Osteocyte (in vitro differentiated cells): ENCODE results near the gene TMEM250. TPM values are rescaled to one million over a fixed set of nuclear protein-coding genes. Genes with fewer than 3 reads are reported as not detected.

Source experiments
- DNase-seq: peaks from one replicate; pipeline ENCODE4 v3.0.0; 2021; ENCODE audit warnings: mixed read lengths; ENCODE audit not compliant: unreplicated experiment; ENCODE audit errors: extremely low spot score
- H3K27ac Mint-ChIP-seq: one replicate; pipeline ENCODE4 v1.8.0; 2021; ENCODE audit warnings: mild to moderate bottlenecking, mixed read lengths; ENCODE audit not compliant: unreplicated experiment
- H3K27me3 Mint-ChIP-seq: one replicate; pipeline ENCODE4 v1.8.0; 2021; ENCODE audit warnings: mixed read lengths; ENCODE audit not compliant: unreplicated experiment
- H3K36me3 Mint-ChIP-seq: one replicate; pipeline ENCODE4 v1.8.0; 2021; ENCODE audit warnings: mixed read lengths; ENCODE audit not compliant: unreplicated experiment
- H3K4me1 Mint-ChIP-seq: one replicate; pipeline ENCODE4 v1.8.0; 2021; ENCODE audit warnings: mixed read lengths; ENCODE audit not compliant: unreplicated experiment
- H3K4me3 Mint-ChIP-seq: one replicate; pipeline ENCODE4 v1.8.0; 2021; ENCODE audit warnings: mild to moderate bottlenecking, moderate library complexity, mixed read lengths; ENCODE audit not compliant: unreplicated experiment
- H3K9me3 Mint-ChIP-seq: one replicate; pipeline ENCODE4 v1.8.0; 2021; ENCODE audit warnings: mixed read lengths; ENCODE audit not compliant: unreplicated experiment
- total RNA-seq: library from RNA; stranded (reverse); gene quantifications from 2 replicates; pipeline ENCODE4 v1.2.1, GENCODE V29; 2021
- TF ChIP-seq, protein P1 (sequence below): fragments of 200-600 bp; sonication (generic); IDR thresholded peaks from 2 replicates; pipeline ENCODE4 v1.5.0; 2021; ENCODE audit warnings: antibody characterized with exemption, mild to moderate bottlenecking, moderate library complexity

The TMEM250 gene
- total RNA-seq, 1 donor from 2014 or later = 34.0 TPM

DNA sequence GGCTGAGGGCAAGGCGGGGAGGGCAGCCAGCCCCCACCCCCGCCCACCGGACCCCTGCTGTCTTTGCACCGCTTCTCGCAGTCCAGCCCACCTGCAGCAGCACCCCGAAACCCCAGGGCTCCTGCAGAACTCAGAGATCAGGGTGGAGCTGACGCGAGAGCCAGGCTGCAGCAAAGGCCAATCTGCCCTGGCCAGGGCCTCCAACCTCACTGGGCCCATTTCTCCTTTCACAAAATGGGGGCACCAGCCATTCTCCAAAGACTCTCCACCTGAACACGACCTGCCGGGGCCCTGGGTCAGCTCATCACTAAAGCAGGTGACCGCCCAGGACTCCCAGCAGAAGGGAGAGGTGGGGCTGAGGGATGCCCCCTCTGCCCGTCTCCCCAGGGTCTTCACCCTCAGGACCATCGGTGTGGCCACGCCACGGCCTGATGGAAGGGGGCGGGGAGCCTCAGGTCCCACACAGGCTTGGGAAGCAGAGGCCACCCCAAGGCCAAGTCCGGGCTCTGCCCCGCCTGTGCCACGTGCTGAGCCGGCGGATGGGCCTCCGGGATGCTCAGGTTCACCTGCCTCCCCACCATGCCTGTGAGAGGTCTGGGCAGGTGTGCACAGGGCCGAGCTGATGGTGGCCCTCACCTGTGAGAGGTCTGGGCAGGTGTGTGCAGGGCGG is 36.7 kb downstream of the TMEM250 start:
- TF ChIP-seq, protein P1, sequence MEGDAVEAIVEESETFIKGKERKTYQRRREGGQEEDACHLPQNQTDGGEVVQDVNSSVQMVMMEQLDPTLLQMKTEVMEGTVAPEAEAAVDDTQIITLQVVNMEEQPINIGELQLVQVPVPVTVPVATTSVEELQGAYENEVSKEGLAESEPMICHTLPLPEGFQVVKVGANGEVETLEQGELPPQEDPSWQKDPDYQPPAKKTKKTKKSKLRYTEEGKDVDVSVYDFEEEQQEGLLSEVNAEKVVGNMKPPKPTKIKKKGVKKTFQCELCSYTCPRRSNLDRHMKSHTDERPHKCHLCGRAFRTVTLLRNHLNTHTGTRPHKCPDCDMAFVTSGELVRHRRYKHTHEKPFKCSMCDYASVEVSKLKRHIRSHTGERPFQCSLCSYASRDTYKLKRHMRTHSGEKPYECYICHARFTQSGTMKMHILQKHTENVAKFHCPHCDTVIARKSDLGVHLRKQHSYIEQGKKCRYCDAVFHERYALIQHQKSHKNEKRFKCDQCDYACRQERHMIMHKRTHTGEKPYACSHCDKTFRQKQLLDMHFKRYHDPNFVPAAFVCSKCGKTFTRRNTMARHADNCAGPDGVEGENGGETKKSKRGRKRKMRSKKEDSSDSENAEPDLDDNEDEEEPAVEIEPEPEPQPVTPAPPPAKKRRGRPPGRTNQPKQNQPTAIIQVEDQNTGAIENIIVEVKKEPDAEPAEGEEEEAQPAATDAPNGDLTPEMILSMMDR = no peak
- Mint-ChIP-seq H3K27me3 (no peaks in the 10 kb centered on the region), H3K4me1 (peaks cover 40% of the 10 kb centered on the region), H3K4me3 (no peak overlapping the region), H3K9me3 (no peaks in the 10 kb centered on the region), H3K27ac (no peak overlapping the region), H3K36me3 (peaks cover 4% of the 10 kb centered on the region)
- DNase-seq = no peak

- DNase-seq = no peak
- peaks cover 4% of the 10 kb centered on the region for H3K36me3 Mint-ChIP-seq
- H3K9me3 Mint-ChIP-seq = no peaks in the 10 kb centered on the region
- no peak overlapping the region for H3K4me3 Mint-ChIP-seq
- H3K4me1 Mint-ChIP-seq = peaks cover 38% of the 10 kb centered on the region
- TF ChIP-seq, protein P1 = no peak
- no peaks in the 10 kb centered on the region for H3K27me3 Mint-ChIP-seq
- H3K27ac Mint-ChIP-seq = no peak overlapping the region
These were observed 37.4 kb downstream of the TMEM250 start for GRCh38 chr9:136081113-136081825.

GRCh38 chr9:136080716-136081112 is 38.0 kb downstream of the TMEM250 start:
- H3K4me1 Mint-ChIP-seq = peaks cover 42% of the 10 kb centered on the region
- TF ChIP-seq, protein P1 = no peak
- no peak overlapping the region for H3K4me3 Mint-ChIP-seq
- no peak for DNase-seq
- H3K36me3 Mint-ChIP-seq = peaks cover 8% of the 10 kb centered on the region
- H3K27ac Mint-ChIP-seq = no peak overlapping the region
- H3K27me3 Mint-ChIP-seq = no peaks in the 10 kb centered on the region
- H3K9me3 Mint-ChIP-seq = no peaks in the 10 kb centered on the region

- no peak for DNase-seq
- no peaks in the 10 kb centered on the region for H3K27me3 Mint-ChIP-seq
- H3K36me3 Mint-ChIP-seq = peaks cover 8% of the 10 kb centered on the region
- no peaks in the 10 kb centered on the region for H3K9me3 Mint-ChIP-seq
- peak overlapping the region; percentile 56 for H3K27ac Mint-ChIP-seq
- TF ChIP-seq, protein P1 = no peak
- H3K4me1 Mint-ChIP-seq = peaks cover 42% of the 10 kb centered on the region
- H3K4me3 Mint-ChIP-seq = no peak overlapping the region
These were observed 38.8 kb downstream of the TMEM250 start for GRCh38 chr9:136079916-136080246.

- no peaks in the 10 kb centered on the region for H3K27me3 Mint-ChIP-seq
- no peak overlapping the region for H3K4me3 Mint-ChIP-seq
- DNase-seq = no peak
- TF ChIP-seq, protein P1 = no peak
- peaks cover 37% of the 10 kb centered on the region for H3K4me1 Mint-ChIP-seq
- peaks cover 8% of the 10 kb centered on the region for H3K36me3 Mint-ChIP-seq
- no peaks in the 10 kb centered on the region for H3K9me3 Mint-ChIP-seq
- H3K27ac Mint-ChIP-seq = peak overlapping the region; percentile 56
These were observed 39.3 kb downstream of the TMEM250 start for GRCh38 chr9:136079211-136079915.
